Measurements from ENCODE around the gene LGALS9C.
"Not testable (repeated sequence)": the region's sequence is repeated elsewhere in the genome, so short reads cannot be mapped to it uniquely, and the experiment has no call there.

Gene LGALS9C

GRCh38 chr17:18530405-18530804 is 53.8 kb downstream of the LGALS9C start:
- DNase-seq (ENCODE audit: low spot score): not testable (repeated sequence)

DNA sequence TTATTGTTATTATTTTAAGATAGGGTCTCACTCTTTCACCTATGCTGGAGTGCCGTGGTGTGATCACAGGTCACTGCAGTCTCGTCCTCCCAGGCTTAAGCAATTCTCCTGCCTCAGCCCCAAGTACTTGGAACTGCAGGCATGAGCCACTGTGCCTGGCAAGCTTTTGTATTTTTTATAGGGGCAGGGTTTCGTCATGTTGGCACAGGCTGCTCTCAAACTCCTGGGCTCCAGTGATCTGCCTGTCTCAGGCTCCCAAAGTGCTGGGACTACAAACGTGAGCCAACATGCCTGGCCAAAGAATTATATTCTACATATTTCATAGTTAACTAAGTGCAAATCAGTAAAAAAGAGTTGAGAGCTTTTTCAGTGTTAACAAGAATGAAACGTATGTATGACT is 65.6 kb downstream of the LGALS9C start:
- not testable (repeated sequence) for DNase-seq (ENCODE audit: low spot score)

DNA sequence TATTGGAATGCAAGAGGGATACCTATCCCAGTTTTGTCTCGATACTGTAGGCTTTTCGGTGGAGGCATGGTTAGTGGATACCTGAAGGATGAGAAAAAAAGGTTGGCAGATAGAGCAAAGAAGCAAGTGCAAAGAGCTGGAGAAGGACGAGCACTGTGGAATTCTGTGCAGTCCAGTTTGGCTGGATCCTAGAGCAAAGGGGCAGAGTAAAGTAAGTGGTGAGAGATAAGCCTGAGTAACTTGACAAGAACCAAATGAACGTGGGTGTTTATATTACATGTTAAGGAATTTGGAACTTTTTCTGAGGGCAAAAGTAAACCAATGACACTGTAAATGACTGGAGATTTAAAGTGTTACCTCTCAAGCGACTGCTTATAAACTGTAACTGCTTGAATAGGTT is 66.3 kb downstream of the LGALS9C start:
- not testable (repeated sequence) for DNase-seq (ENCODE audit: low spot score)
